Panc1 (cell line): ENCODE results near the gene PLCH1. TPM values are rescaled to one million over a fixed set of nuclear protein-coding genes. Genes with fewer than 3 reads are reported as not detected.

ENCODE experiments used
- ATAC-seq: fragments of 200-7000 bp; cut with Tn5 transposase; 2 replicates; pipeline ENCODE4 v1.9.1; 2020; ENCODE audit warnings: mild to moderate bottlenecking, moderate library complexity
- BruUV-seq: library from RNA; stranded (reverse); fragments of 400-500 nt; replicated peaks from 2 replicates; lab custom pipeline; 2021; lab: Mats Ljungman, UMichigan
- CTCF ChIA-PET: fragments of 300-600 bp; sonication (Branson Sonifier 250); formaldehyde crosslinking; loops from one replicate; lab custom pipeline; 2022; ENCODE audit warnings: antibody characterized with exemption; lab: Charles Lee
- POLR2A ChIA-PET: fragments of 300-600 bp; sonication (Branson Sonifier 250); formaldehyde crosslinking; loops from one replicate; lab custom pipeline; 2022; ENCODE audit warnings: antibody characterized with exemption; lab: Charles Lee
- DNase-seq: peaks from one replicate; pipeline ENCODE4 v3.0.0-alpha.2; 2010; ENCODE audit warnings: low read depth, low spot score
- H3K27ac ChIP-seq: 2 replicates; pipeline ENCODE4 v1.5.1; 2011; ENCODE audit warnings: mild to moderate bottlenecking, low read length, inconsistent platforms
- H3K27me3 ChIP-seq: fragments of 200-500 bp; sonication (Bioruptor generic); 2 replicates; pipeline ENCODE4 v1.6.0; 2014; ENCODE audit warnings: low read length, inconsistent platforms; ENCODE audit not compliant: control insufficient read depth, insufficient read depth
- H3K36me3 ChIP-seq: fragments of 200-500 bp; sonication (Bioruptor generic); 2 replicates; pipeline ENCODE4 v1.5.1; 2014; ENCODE audit warnings: inconsistent platforms, mild to moderate bottlenecking, low read length, moderate library complexity; ENCODE audit not compliant: control insufficient read depth, insufficient read depth
- H3K4me1 ChIP-seq: 2 replicates; pipeline ENCODE4 v1.5.1; 2011; ENCODE audit warnings: inconsistent platforms, mild to moderate bottlenecking, low read length, moderate library complexity; ENCODE audit not compliant: control insufficient read depth, insufficient read depth
- H3K4me3 ChIP-seq, 2 experiments: 2 replicates each; pipeline ENCODE4 v1.5.1; 2011 to 2012; ENCODE audit warnings: low read depth in 2 of 2, low read length in 2 of 2, mild to moderate bottlenecking in 2 of 2, inconsistent platforms in 1 of 2, moderate library complexity in 1 of 2
- H3K9me3 ChIP-seq: fragments of 200-500 bp; sonication (Bioruptor generic); 2 replicates; pipeline ENCODE4 v1.5.1; 2014; ENCODE audit warnings: low read depth, mild to moderate bottlenecking, inconsistent platforms, low read length, moderate library complexity; ENCODE audit not compliant: control insufficient read depth, insufficient read depth
- CTCF ChIP-seq: fragments of 450-650 bp; IDR thresholded peaks from 2 replicates; pipeline ENCODE4 v1.5.1; 2017; ENCODE audit warnings: mild to moderate bottlenecking
- POLR2AphosphoS5 ChIP-seq: IDR thresholded peaks from 2 replicates; pipeline ENCODE4 v1.6.1; 2012; ENCODE audit warnings: mild to moderate bottlenecking, low read depth, low read length, moderate library complexity
- SIN3A ChIP-seq: IDR thresholded peaks from 2 replicates; pipeline ENCODE4 v1.6.1; 2012; ENCODE audit warnings: low read depth, mild to moderate bottlenecking, low read length, moderate library complexity, borderline replicate concordance; ENCODE audit not compliant: insufficient read depth
- TCF7L2 ChIP-seq: IDR thresholded peaks from 2 replicates; pipeline ENCODE4 v1.6.1; 2011; ENCODE audit warnings: mild to moderate bottlenecking, low read depth, low read length, inconsistent platforms
- in situ Hi-C: cut with HindIII; loops from 2 replicates; pipeline ENCODE4 v1.10.0; 2016; ENCODE audit warnings: low sequenced_read_pairs, low pct_unique_long_range_greater_than_20kb
- intact Hi-C: fragments of 100-400 bp; cut with micrococcal nuclease; formaldehyde crosslinking; loops from one replicate; pipeline ENCODE4 v1.10.0; 2022; ENCODE audit not compliant: unreplicated experiment
- total RNA-seq: library from RNA; stranded (reverse); gene quantifications from one replicate; pipeline ENCODE4 v1.2.1, GENCODE V29; 2021; ENCODE audit not compliant: unreplicated experiment
- TF ChIP-seq, protein P1 (sequence below), 2 experiments: IDR thresholded peaks; 2 replicates each; pipeline ENCODE4 v1.6.1; 2011 to 2012; ENCODE audit warnings: low read depth in 2 of 2, control low read depth in 1 of 2, low read length in 1 of 2, mild to moderate bottlenecking in 1 of 2, moderate library complexity in 1 of 2; ENCODE audit not compliant: insufficient read depth in 1 of 2

The PLCH1 gene
- total RNA-seq, 1 experiment from 2014 or later, result 0.03 TPM

DNA sequence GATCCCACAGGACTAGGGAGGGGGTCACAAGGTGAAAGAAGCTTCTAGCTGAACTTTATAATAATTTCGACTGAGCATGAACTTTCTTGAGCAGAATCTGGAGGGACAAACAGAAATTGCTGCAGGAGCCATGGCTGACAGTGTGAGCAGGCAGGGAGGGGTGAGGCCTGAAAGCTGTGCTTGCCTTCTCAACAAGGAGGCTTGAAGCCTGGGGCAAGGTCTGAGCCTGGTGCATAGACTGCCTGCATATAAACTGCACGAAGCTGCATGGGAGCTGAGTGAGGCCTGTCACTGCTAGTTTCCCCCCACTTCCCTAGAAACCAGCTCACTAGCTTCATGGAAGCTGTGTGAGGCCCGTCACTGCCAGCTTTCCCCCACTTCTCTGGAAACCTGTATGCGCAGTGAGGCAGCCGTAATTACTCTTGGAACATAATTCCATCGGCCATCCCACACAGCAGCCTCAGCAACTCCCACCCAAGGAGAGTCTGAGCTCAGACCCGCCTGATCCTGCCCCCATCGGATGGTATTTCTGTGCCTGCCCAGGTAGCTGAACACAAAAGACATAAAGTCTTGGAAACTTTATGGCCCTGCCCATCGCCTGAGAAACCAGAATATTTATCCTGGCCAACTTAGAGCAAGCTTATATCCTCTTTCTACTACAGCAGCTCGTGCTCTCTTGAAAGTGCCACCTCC lies 136.5 kb downstream of the PLCH1 start:
- no peaks in the 10 kb centered on the region for H3K27me3 ChIP-seq
- intact Hi-C loops (no loop called here), in situ Hi-C loops (no loop called here)
- DNase-seq (no peak), ATAC-seq (no peak)
- H3K27ac ChIP-seq, result no peak overlapping the region
- BruUV-seq, result no TSS peak
- H3K36me3 ChIP-seq, result no peaks in the 10 kb centered on the region
- no peaks in the 10 kb centered on the region for H3K9me3 ChIP-seq
- H3K4me1 ChIP-seq, result no peaks in the 10 kb centered on the region
- ChIA-PET CTCF (no interaction called here), POLR2A (no interaction called here)
- no peak for TF ChIP-seq TCF7L2
- TF ChIP-seq SIN3A, result no peak
- no peak for TF ChIP-seq POLR2AphosphoS5
- TF ChIP-seq, protein P1, sequence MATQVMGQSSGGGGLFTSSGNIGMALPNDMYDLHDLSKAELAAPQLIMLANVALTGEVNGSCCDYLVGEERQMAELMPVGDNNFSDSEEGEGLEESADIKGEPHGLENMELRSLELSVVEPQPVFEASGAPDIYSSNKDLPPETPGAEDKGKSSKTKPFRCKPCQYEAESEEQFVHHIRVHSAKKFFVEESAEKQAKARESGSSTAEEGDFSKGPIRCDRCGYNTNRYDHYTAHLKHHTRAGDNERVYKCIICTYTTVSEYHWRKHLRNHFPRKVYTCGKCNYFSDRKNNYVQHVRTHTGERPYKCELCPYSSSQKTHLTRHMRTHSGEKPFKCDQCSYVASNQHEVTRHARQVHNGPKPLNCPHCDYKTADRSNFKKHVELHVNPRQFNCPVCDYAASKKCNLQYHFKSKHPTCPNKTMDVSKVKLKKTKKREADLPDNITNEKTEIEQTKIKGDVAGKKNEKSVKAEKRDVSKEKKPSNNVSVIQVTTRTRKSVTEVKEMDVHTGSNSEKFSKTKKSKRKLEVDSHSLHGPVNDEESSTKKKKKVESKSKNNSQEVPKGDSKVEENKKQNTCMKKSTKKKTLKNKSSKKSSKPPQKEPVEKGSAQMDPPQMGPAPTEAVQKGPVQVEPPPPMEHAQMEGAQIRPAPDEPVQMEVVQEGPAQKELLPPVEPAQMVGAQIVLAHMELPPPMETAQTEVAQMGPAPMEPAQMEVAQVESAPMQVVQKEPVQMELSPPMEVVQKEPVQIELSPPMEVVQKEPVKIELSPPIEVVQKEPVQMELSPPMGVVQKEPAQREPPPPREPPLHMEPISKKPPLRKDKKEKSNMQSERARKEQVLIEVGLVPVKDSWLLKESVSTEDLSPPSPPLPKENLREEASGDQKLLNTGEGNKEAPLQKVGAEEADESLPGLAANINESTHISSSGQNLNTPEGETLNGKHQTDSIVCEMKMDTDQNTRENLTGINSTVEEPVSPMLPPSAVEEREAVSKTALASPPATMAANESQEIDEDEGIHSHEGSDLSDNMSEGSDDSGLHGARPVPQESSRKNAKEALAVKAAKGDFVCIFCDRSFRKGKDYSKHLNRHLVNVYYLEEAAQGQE (IDR thresholded peaks at IDR 0.05; ENCODE audit: insufficient read depth in 1 of 2, low read depth in 2 of 2, low read length in 1 of 2), result no peak
- TF ChIP-seq CTCF, result no peak
- no peak overlapping the region for H3K4me3 ChIP-seq

GRCh38 chr3:155607761-155608160 lies 137.1 kb downstream of the PLCH1 start:
- intact Hi-C loops, result no loop called here
- POLR2A ChIA-PET, result no interaction called here

More at GRCh38 chr3:155607761-155608160, 137.1 kb downstream of the PLCH1 start:
- no peak overlapping the region for H3K27ac ChIP-seq
- CTCF ChIA-PET, result no interaction called here
- H3K4me1 ChIP-seq, result no peaks in the 10 kb centered on the region
- H3K4me3 ChIP-seq, result no peak overlapping the region
- H3K27me3 ChIP-seq, result no peaks in the 10 kb centered on the region
- BruUV-seq, result no TSS peak
- no peaks in the 10 kb centered on the region for H3K9me3 ChIP-seq
- no peak for ATAC-seq
- no peaks in the 10 kb centered on the region for H3K36me3 ChIP-seq
- in situ Hi-C loops, result no loop called here
- no peak for DNase-seq
- TF ChIP-seq, protein P1 (IDR thresholded peaks at IDR 0.05; ENCODE audit: insufficient read depth in 1 of 2, low read depth in 2 of 2, low read length in 1 of 2), result no peak
- TF ChIP-seq POLR2AphosphoS5, result no peak
